CD14-positive monocyte (primary cell): Measurements from ENCODE around the gene GPBP1L1. TPM values are rescaled to one million over a fixed set of nuclear protein-coding genes. Genes with fewer than 3 reads are reported as not detected.
A peak's percentile ranks its signal among the peaks of the same experiment; 100 is the strongest.

ENCODE experiments used
- DNase-seq, 3 donors: peaks; one replicate each; pipeline ENCODE4 v3.0.0-alpha.2; 2011 to 2022
- H2AFZ ChIP-seq: 2 replicates; pipeline ENCODE4 v1.6.0; 2012; ENCODE audit warnings: mild to moderate bottlenecking, low read depth, low read length, inconsistent platforms; ENCODE audit not compliant: insufficient read depth, poor library complexity, severe bottlenecking
- H3K27ac ChIP-seq, 2 donors: 1 replicate in 1 of 2; 2 replicates in 1 of 2; pipeline ENCODE4 v1.5.1; 2012 to 2013; ENCODE audit warnings: low read length in 2 of 2, control low read depth in 1 of 2, inconsistent platforms in 1 of 2, low read depth in 1 of 2, mild to moderate bottlenecking in 1 of 2
- H3K27me3 ChIP-seq, 2 donors: one replicate each; pipeline versions ENCODE4 v1.6.0 to v1.6.1; 2011 to 2013; ENCODE audit warnings: low read length in 2 of 2; ENCODE audit not compliant: control insufficient read depth in 2 of 2, insufficient read depth in 2 of 2
- H3K36me3 ChIP-seq, 2 donors: replicated peaks in 1 of 2; 1 replicate in 1 of 2; 2 replicates in 1 of 2; pipeline versions ENCODE4 v1.5.1 to v1.6.1; 2012 to 2013; ENCODE audit warnings: low read length in 2 of 2, control low read depth in 1 of 2, inconsistent platforms in 1 of 2, mild to moderate bottlenecking in 1 of 2; ENCODE audit not compliant: insufficient read depth in 2 of 2, control insufficient read depth in 1 of 2
- H3K4me1 ChIP-seq, 2 donors: 1 replicate in 1 of 2; 2 replicates in 1 of 2; pipeline versions ENCODE4 v1.5.1 to v1.6.1; 2012 to 2013; ENCODE audit warnings: low read length in 2 of 2, control low read depth in 1 of 2, inconsistent platforms in 1 of 2, mild to moderate bottlenecking in 1 of 2, moderate library complexity in 1 of 2; ENCODE audit not compliant: insufficient read depth in 2 of 2, control insufficient read depth in 1 of 2
- H3K4me2 ChIP-seq: replicated peaks from 2 replicates; pipeline ENCODE3; 2012; ENCODE audit warnings: low read length, moderate library complexity, mild to moderate bottlenecking; ENCODE audit not compliant: poor library complexity, severe bottlenecking; ENCODE audit errors: extremely low read depth
- H3K4me3 ChIP-seq, 3 experiments: fragments of 200-600 bp in 1 of 3; sonication (generic) in 1 of 3; replicated peaks in 1 of 3; 1 replicate in 2 of 3; 2 replicates in 1 of 3; pipeline ENCODE4 v1.5.1; 2011 to 2013; ENCODE audit warnings: low read length in 3 of 3, mild to moderate bottlenecking in 3 of 3, control low read depth in 2 of 3, low read depth in 2 of 3, inconsistent platforms in 1 of 3, moderate library complexity in 1 of 3
- H3K79me2 ChIP-seq: 2 replicates; pipeline ENCODE4 v1.6.0; 2012; ENCODE audit warnings: mild to moderate bottlenecking, control low read depth, inconsistent platforms, low read length, moderate library complexity; ENCODE audit not compliant: insufficient read depth
- H3K9ac ChIP-seq: 2 replicates; pipeline ENCODE4 v1.6.0; 2017; ENCODE audit warnings: low read length, mild to moderate bottlenecking; ENCODE audit not compliant: insufficient read depth, poor library complexity, severe bottlenecking
- H3K9me3 ChIP-seq, 2 donors: replicated peaks in 1 of 2; 1 replicate in 1 of 2; 2 replicates in 1 of 2; pipeline versions ENCODE4 v1.5.1 to v1.6.1; 2012 to 2013; ENCODE audit warnings: low read length in 2 of 2, control low read depth in 1 of 2; ENCODE audit not compliant: control insufficient read depth in 1 of 2, insufficient read depth in 1 of 2
- H4K20me1 ChIP-seq: 2 replicates; pipeline ENCODE4 v1.6.0; 2012; ENCODE audit warnings: mild to moderate bottlenecking, low read length, control low read depth, moderate library complexity; ENCODE audit not compliant: insufficient read depth
- H3K27ac Mint-ChIP-seq, 7 donors: one replicate each; pipeline ENCODE4 v1.8.0; 2020; ENCODE audit warnings: mild to moderate bottlenecking in 7 of 7, mixed read lengths in 7 of 7, moderate library complexity in 6 of 7, inconsistent platforms in 2 of 7
- H3K27me3 Mint-ChIP-seq, 3 donors: one replicate each; pipeline ENCODE4 v1.8.0; 2021 to 2022; ENCODE audit warnings: low read depth in 3 of 3, mild to moderate bottlenecking in 3 of 3, mixed read lengths in 3 of 3, moderate library complexity in 3 of 3, inconsistent platforms in 1 of 3
- H3K36me3 Mint-ChIP-seq, 2 donors: one replicate each; pipeline ENCODE4 v1.8.0; 2020; ENCODE audit warnings: mixed read lengths in 2 of 2, inconsistent platforms in 1 of 2, mild to moderate bottlenecking in 1 of 2
- H3K4me1 Mint-ChIP-seq: one replicate; pipeline ENCODE4 v1.8.0; 2020; ENCODE audit warnings: mild to moderate bottlenecking, mixed read lengths
- H3K4me3 Mint-ChIP-seq, 2 donors: one replicate each; pipeline ENCODE4 v1.8.0; 2020; ENCODE audit warnings: mild to moderate bottlenecking in 2 of 2, mixed read lengths in 2 of 2, moderate library complexity in 1 of 2
- H3K9me3 Mint-ChIP-seq, 7 donors: one replicate each; pipeline ENCODE4 v1.8.0; 2020 to 2022; ENCODE audit warnings: mixed read lengths in 7 of 7, mild to moderate bottlenecking in 6 of 7, moderate library complexity in 6 of 7, inconsistent platforms in 2 of 7
- CTCF ChIP-seq: fragments of 200-600 bp; IDR thresholded peaks from one replicate; pipeline ENCODE4 v1.8.0; 2022; ENCODE audit warnings: antibody characterized with exemption, mild to moderate bottlenecking
- WGBS: methylation state at CpG from one replicate; pipeline ENCODE4 v1.1.5; 2013; ENCODE audit warnings: missing lambda C conversion rate; ENCODE audit not compliant: insufficient coverage; 5-methylcytosine and 5-hydroxymethylcytosine counted together
- intact Hi-C, 2 donors: fragments of 100-400 bp; cut with micrococcal nuclease; formaldehyde crosslinking; loops; one replicate each; pipeline versions ENCODE4 v1.15.0 to v1.15.1; 2023
- polyA plus RNA-seq, 3 donors: library from polyadenylated mRNA; depleted of rRNA in 1 of 3; unstranded in 2 of 3; stranded (reverse) in 1 of 3; fragments of 300-500 nt in 2 of 3; fragments of >200 nt in 1 of 3; fragmentation: Illumina TruSeq in 2 of 3; gene quantifications; 1 replicate in 2 of 3; 2 replicates in 1 of 3; pipeline ENCODE4 v1.2.3, GENCODE V29; 2012 to 2021

The GPBP1L1 gene
- polyA plus RNA-seq, 3 donors = 71.6 to 93.3 (median 79.5) TPM

GRCh38 chr1:45679123-45679522, 7.2 kb downstream of the GPBP1L1 start:
- Histone ChIP-seq H2AFZ (no peak overlapping the region), H3K27ac (peak overlapping the region in 1 of 2 donors; percentile 30), H3K36me3 (peaks cover 3 to 8% of the 10 kb centered on the region in 2 donors), H3K9ac (no peak overlapping the region), H3K79me2 (peaks cover 100% of the 10 kb centered on the region), H3K9me3 (no peaks in the 10 kb centered on the region), H3K4me2 (no peak overlapping the region), H3K4me3 (no peak overlapping the region), H3K4me1 (peaks cover 32 to 53% of the 10 kb centered on the region in 2 donors), H3K27me3 (no peaks in the 10 kb centered on the region), H4K20me1 (peaks cover 99% of the 10 kb centered on the region)
- H3K4me1 Mint-ChIP-seq = peaks cover 63% of the 10 kb centered on the region
- H3K27ac Mint-ChIP-seq = peak overlapping the region in 6 of 7 donors; percentile 31 to 82 (median 66)
- no peak for TF ChIP-seq CTCF
- no peak overlapping the region for H3K4me3 Mint-ChIP-seq
- no peaks in the 10 kb centered on the region for H3K27me3 Mint-ChIP-seq
- intact Hi-C loops = no loop called here
- DNase-seq = no peak
- H3K9me3 Mint-ChIP-seq = no peaks in the 10 kb centered on the region
- WGBS = 0% methylated on average over 3 of the region's 3 CpGs
- H3K36me3 Mint-ChIP-seq = peaks cover 7 to 11% of the 10 kb centered on the region in 2 donors

- no peak for DNase-seq
- H3K4me1 ChIP-seq = peaks cover 26 to 47% of the 10 kb centered on the region in 2 donors
- Mint-ChIP-seq H3K27me3 (no peaks in the 10 kb centered on the region), H3K4me3 (no peak overlapping the region), H3K4me1 (peaks cover 61% of the 10 kb centered on the region), H3K36me3 (peaks cover 9 to 18% of the 10 kb centered on the region in 2 donors), H3K27ac (peak overlapping the region in 1 of 7 donors; percentile 65), H3K9me3 (no peaks in the 10 kb centered on the region)
- peak overlapping the region in 1 of 2 donors; percentile 30 for H3K27ac ChIP-seq
- peaks cover 100% of the 10 kb centered on the region for H3K79me2 ChIP-seq
- H4K20me1 ChIP-seq = peaks cover 100% of the 10 kb centered on the region
- H3K27me3 ChIP-seq = no peaks in the 10 kb centered on the region
- intact Hi-C loops = no loop called here
- H3K9me3 ChIP-seq = no peaks in the 10 kb centered on the region
- no peak for TF ChIP-seq CTCF
- peaks cover 3 to 12% of the 10 kb centered on the region in 2 donors for H3K36me3 ChIP-seq
- no peak overlapping the region for H3K4me3 ChIP-seq
- no peak overlapping the region for H3K9ac ChIP-seq
- H2AFZ ChIP-seq = no peak overlapping the region
- no peak overlapping the region for H3K4me2 ChIP-seq
Observed at GRCh38 chr1:45678489-45678888, 7.8 kb downstream of the GPBP1L1 start.
